Activated T-cell treated with anti-CD3 and anti-CD28 coated beads for 1 hour (primary cell): ENCODE data around the gene ZFYVE26.

Source experiments
- DNase-seq: peaks from one replicate; pipeline ENCODE4 v3.0.0-alpha.2; 2020; ENCODE audit warnings: low read depth

The ZFYVE26 gene

GRCh38 chr14:67815573-67816225 is 691 bp downstream of the ZFYVE26 start:
- no peak for DNase-seq

- no peak for DNase-seq
Observed at GRCh38 chr14:67814821-67815220, 1.6 kb downstream of the ZFYVE26 start.

GRCh38 chr14:67806246-67806645 is 10.1 kb downstream of the ZFYVE26 start:
- no peak for DNase-seq

GRCh38 chr14:67800743-67801142 is 15.6 kb downstream of the ZFYVE26 start:
- no peak for DNase-seq

GRCh38 chr14:67798731-67799130 is 17.7 kb downstream of the ZFYVE26 start:
- no peak for DNase-seq

GRCh38 chr14:67787673-67788072 is 28.7 kb downstream of the ZFYVE26 start:
- DNase-seq: no peak

- DNase-seq: no peak
Observed at GRCh38 chr14:67785270-67786109, 30.9 kb downstream of the ZFYVE26 start.

- DNase-seq: no peak
Observed at GRCh38 chr14:67784244-67784823, 32.1 kb downstream of the ZFYVE26 start.

GRCh38 chr14:67782090-67782489 is 34.3 kb downstream of the ZFYVE26 start:
- DNase-seq: no peak

- DNase-seq: no peak
Observed at GRCh38 chr14:67778792-67779191, 37.6 kb downstream of the ZFYVE26 start.

GRCh38 chr14:67776653-67777322 is 39.6 kb downstream of the ZFYVE26 start:
- DNase-seq: no peak

GRCh38 chr14:67773844-67774377 is 42.5 kb downstream of the ZFYVE26 start:
- no peak for DNase-seq

- no peak for DNase-seq
Observed at GRCh38 chr14:67768219-67768618, 48.2 kb downstream of the ZFYVE26 start.

GRCh38 chr14:67766035-67766680 is 50.2 kb downstream of the ZFYVE26 start:
- no peak for DNase-seq

- DNase-seq: no peak
Observed at GRCh38 chr14:67765192-67765834, 51.1 kb downstream of the ZFYVE26 start.

GRCh38 chr14:67764496-67764895 is 51.9 kb downstream of the ZFYVE26 start:
- DNase-seq: no peak

GRCh38 chr14:67763158-67763822 is 53.1 kb downstream of the ZFYVE26 start:
- no peak for DNase-seq

- no peak for DNase-seq
Observed at GRCh38 chr14:67762051-67762450, 54.3 kb downstream of the ZFYVE26 start.

GRCh38 chr14:67759916-67760315 is 56.5 kb downstream of the ZFYVE26 start:
- no peak for DNase-seq

GRCh38 chr14:67757175-67757574 is 59.2 kb downstream of the ZFYVE26 start:
- DNase-seq: no peak

- no peak for DNase-seq
Observed at GRCh38 chr14:67756496-67756895, 59.9 kb downstream of the ZFYVE26 start.
